GM12801 (cell line): ENCODE data around the gene SNF8.

ENCODE experiments used
- TF ChIP-seq, protein P1 (sequence below): IDR thresholded peaks from one replicate; pipeline ENCODE4 v1.5.1; 2011; ENCODE audit warnings: control low read depth; ENCODE audit not compliant: insufficient read length; ENCODE audit errors: extremely low read depth

Gene SNF8

DNA sequence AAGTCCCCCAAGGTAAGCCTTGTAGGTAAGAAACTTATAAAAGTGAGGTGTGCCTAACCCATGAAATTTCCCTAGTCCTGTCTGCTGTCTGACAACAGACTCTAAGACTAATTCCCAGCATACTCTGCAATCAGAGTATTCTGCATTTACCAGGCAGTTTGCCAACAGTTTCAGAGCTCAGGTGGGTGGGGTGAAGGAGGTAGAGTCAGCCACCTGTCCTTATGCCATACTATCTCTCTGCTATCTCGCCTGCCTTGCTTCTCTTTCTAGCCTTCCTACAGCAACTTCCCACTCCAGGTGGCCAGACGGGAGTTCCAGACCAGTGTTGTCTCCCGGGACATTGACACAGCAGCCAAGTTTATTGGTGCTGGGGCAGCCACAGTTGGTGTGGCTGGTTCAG, 49.8 kb downstream of the SNF8 start:
- TF ChIP-seq, protein P1, sequence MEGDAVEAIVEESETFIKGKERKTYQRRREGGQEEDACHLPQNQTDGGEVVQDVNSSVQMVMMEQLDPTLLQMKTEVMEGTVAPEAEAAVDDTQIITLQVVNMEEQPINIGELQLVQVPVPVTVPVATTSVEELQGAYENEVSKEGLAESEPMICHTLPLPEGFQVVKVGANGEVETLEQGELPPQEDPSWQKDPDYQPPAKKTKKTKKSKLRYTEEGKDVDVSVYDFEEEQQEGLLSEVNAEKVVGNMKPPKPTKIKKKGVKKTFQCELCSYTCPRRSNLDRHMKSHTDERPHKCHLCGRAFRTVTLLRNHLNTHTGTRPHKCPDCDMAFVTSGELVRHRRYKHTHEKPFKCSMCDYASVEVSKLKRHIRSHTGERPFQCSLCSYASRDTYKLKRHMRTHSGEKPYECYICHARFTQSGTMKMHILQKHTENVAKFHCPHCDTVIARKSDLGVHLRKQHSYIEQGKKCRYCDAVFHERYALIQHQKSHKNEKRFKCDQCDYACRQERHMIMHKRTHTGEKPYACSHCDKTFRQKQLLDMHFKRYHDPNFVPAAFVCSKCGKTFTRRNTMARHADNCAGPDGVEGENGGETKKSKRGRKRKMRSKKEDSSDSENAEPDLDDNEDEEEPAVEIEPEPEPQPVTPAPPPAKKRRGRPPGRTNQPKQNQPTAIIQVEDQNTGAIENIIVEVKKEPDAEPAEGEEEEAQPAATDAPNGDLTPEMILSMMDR = no peak

DNA sequence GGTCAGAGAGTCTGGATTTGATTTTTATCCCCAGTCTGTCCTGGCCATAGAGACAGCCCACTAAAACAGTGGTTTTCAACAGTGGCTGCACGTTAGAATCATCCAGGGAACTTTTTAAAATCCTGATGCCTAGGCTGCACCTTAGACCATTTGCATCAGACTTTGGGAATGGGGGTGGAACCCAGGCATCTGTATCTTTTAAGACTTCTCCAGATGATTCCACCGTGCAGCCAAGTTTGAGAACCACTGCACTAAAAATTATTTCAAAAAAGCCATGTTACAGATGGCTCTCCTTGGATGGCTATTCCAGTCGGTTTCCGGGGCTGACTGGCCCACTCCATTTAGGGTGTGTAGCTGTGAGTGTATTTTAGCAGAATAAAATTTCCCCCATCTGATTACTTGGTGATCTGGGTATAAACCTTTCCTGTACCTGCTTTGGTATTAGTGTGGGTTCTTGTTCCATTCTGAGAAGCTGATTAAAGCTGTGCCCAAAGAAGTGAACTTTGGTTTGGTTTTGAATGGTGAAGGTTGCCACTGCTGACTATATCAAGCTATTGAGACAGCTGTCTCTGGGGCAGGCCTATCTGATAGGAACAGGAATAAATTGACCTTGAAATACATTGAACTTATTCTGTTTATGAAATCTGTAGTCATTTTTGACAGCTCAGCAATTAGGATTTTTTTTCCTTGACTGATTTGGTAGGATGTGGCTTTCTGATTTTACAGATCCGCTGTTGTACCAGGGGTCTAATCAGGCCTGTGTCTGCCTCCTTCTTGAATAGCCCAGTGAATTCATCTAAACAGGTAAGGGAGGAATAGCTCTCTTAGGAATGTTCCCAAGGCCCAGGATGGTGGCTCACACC, 50.8 kb downstream of the SNF8 start:
- TF ChIP-seq, protein P1 = no peak

DNA sequence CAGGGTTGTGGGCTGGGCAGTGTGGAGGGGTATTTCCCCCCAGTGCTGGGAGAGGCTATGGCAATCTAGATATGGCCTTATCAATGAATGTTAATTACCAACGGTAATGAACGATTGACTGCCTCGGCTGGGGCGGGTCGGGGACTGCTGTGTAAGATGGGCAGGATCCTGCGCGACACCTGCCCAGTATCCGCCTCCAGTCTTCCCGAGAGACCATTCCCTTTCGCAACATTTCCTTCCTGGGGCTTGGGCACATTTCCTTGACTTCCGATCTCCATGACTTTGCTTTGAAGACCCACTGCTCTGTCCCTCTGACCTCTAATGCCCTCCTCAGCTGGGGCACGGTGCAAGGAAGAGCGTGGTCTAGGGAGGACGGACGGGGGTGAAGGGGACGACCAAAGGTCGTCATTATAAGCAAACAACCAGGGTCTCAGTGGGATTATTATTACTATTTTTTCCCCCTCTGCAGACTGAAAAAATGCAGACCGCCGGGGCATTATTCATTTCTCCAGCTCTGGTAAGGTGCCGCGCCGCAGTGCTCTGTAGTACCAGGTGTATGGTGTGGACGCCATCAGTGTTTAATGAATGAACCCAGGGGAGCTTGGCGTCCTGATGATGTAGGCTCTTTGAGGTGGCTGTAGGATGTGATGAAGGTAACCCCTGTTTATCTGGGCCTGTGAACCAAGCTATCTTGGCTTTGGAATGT, 51.5 kb downstream of the SNF8 start:
- TF ChIP-seq, protein P1 = no peak

DNA sequence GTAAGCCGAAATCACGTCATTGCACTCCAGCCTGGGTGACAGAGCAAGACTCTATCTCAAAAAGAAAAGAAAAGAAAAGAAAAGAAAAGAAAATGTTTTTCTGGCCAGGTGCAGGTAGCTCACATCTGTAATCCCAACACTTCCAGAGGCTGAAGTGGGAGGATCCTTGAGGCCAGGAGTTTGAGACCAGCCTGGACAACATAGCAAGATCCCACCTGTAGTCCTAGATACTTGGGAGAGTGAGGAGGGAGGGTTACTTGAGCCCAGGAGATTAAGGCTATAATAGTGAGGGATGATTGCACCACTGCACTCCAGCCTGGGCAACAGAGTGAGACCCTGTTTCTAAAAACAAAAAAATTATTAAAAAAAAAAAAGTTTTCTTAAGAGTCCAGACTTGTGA, 54.6 kb downstream of the SNF8 start:
- TF ChIP-seq, protein P1 = no peak

DNA sequence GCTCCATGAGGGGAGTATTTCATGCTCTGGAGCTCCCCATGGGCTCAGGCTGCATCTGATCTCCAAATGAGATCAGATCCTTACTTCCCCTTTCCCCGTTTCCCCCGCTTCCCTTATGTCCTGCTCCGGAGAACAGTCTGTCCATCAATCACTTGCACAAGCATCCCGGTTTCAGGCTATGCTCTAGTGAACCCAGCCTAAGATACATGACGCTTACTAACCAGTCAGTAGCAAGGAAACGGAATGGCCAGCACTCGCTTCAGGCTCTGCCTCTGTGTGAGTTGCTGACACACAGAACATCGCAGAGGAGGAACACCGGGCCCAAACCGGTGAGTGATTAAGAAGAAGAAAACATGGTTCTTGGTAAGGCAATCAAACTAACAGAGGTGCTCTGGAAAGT, 61.5 kb downstream of the SNF8 start:
- TF ChIP-seq, protein P1 = no peak

DNA sequence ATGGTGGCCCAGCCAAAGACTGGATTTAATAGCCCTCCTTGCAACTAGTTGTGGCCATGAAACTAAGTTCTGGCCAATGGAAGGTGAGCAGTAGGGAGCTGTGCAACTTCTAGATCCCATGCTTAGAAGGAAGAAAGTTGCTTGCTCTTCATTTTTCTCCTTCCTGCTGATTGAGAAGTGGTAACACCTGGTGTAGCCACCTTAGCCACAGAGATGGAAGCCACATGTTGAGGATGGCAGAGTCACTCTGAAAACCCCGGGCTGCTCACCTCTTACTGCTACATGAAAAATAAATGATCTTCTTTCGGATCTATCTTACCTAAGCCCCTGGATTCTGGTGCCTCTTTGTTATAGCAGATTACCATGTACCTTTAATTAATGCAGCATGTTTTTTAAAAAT, 62.4 kb downstream of the SNF8 start:
- TF ChIP-seq, protein P1 = no peak
